HG03442 (cell line): ENCODE results near the gene MYCN.
"Not testable (repeated sequence)": the region's sequence is repeated elsewhere in the genome, so short reads cannot be mapped to it uniquely, and the experiment has no call there.

Experiments
- ATAC-seq: cut with Tn5 transposase; IDR thresholded peaks from one replicate; pipeline ENCODE4 v1.9.1; 2021; ENCODE audit warnings: mild to moderate bottlenecking, moderate library complexity; ENCODE audit not compliant: unreplicated experiment

Gene MYCN

GRCh38 chr2:15942711-15943345 is 2.5 kb downstream of the MYCN start:
- ATAC-seq, result no peak

- ATAC-seq, result no peak
These were observed 3.3 kb downstream of the MYCN start for GRCh38 chr2:15943378-15944280.

- ATAC-seq, result no peak
These were observed 4.1 kb downstream of the MYCN start for GRCh38 chr2:15944325-15945017.

- no peak for ATAC-seq
These were observed 5.8 kb downstream of the MYCN start for GRCh38 chr2:15945909-15946705.

GRCh38 chr2:15946983-15947382 is 6.6 kb downstream of the MYCN start:
- no peak for ATAC-seq

GRCh38 chr2:15947431-15947830 is 7.1 kb downstream of the MYCN start:
- ATAC-seq, result no peak

- no peak for ATAC-seq
These were observed 8.3 kb downstream of the MYCN start for GRCh38 chr2:15948704-15948957.

- ATAC-seq, result no peak
These were observed 8.8 kb downstream of the MYCN start for GRCh38 chr2:15949126-15949525.

- ATAC-seq, result no peak
These were observed 9.2 kb downstream of the MYCN start for GRCh38 chr2:15949551-15949950.

GRCh38 chr2:15950088-15950952 is 10.0 kb downstream of the MYCN start:
- no peak for ATAC-seq

GRCh38 chr2:15951936-15952335 is 11.6 kb downstream of the MYCN start:
- not testable (repeated sequence) for ATAC-seq

- no peak for ATAC-seq
These were observed 12.2 kb downstream of the MYCN start for GRCh38 chr2:15952451-15953146.

- ATAC-seq, result no peak
These were observed 12.8 kb downstream of the MYCN start for GRCh38 chr2:15953147-15953630.

GRCh38 chr2:15953891-15954680 is 13.7 kb downstream of the MYCN start:
- no peak for ATAC-seq

- ATAC-seq, result no peak
These were observed 14.4 kb downstream of the MYCN start for GRCh38 chr2:15954761-15955160.

GRCh38 chr2:15955232-15955988 is 15.1 kb downstream of the MYCN start:
- ATAC-seq, result no peak

- no peak for ATAC-seq
These were observed 15.9 kb downstream of the MYCN start for GRCh38 chr2:15956230-15956629.
